DMS 273 (cell line): ENCODE measurements around the gene FSD2.
"Not testable (repeated sequence)": the region's sequence is repeated elsewhere in the genome, so short reads cannot be mapped to it uniquely, and the experiment has no call there.

Experiments used
- DNase-seq: peaks from one replicate; lab custom pipeline; 2025; ENCODE audit not compliant: unreplicated experiment; lab: John Stamatoyannopoulos, UW

FSD2 gene

GRCh38 chr15:82748315-82748714 is 57.6 kb downstream of the FSD2 start:
- DNase-seq = no peak

GRCh38 chr15:82743810-82744209 is 62.1 kb downstream of the FSD2 start:
- no peak for DNase-seq

- DNase-seq = peak; percentile 21
These were observed 63.7 kb downstream of the FSD2 start for GRCh38 chr15:82742134-82742533.

- DNase-seq = no peak
These were observed 66.8 kb downstream of the FSD2 start for GRCh38 chr15:82739086-82739485.

- DNase-seq = no peak
These were observed 67.9 kb downstream of the FSD2 start for GRCh38 chr15:82737975-82738374.

- no peak for DNase-seq
These were observed 74.3 kb downstream of the FSD2 start for GRCh38 chr15:82731527-82731926.

GRCh38 chr15:82730022-82730530 is 75.8 kb downstream of the FSD2 start:
- DNase-seq = no peak

GRCh38 chr15:82726816-82727215 is 79.1 kb downstream of the FSD2 start:
- no peak for DNase-seq

GRCh38 chr15:82715003-82715402 is 90.9 kb downstream of the FSD2 start:
- DNase-seq = no peak

- no peak for DNase-seq
These were observed 91.9 kb downstream of the FSD2 start for GRCh38 chr15:82714016-82714415.

- no peak for DNase-seq
These were observed 93.8 kb downstream of the FSD2 start for GRCh38 chr15:82712036-82712435.

- DNase-seq = no peak
These were observed 94.9 kb downstream of the FSD2 start for GRCh38 chr15:82710926-82711490.

- no peak for DNase-seq
These were observed 95.7 kb downstream of the FSD2 start for GRCh38 chr15:82710208-82710555.

- peak; percentile 90 for DNase-seq
These were observed 96.3 kb downstream of the FSD2 start, which contains the start of gene AP3B2 for GRCh38 chr15:82709421-82710207. Gene AP3B2, minus strand, starts transcription at chr15:82709875. Its CDS starts 169 bp downstream, at chr15:82709706.

- peak; percentile 58 for DNase-seq
These were observed 96.8 kb downstream of the FSD2 start for GRCh38 chr15:82709081-82709420.

GRCh38 chr15:82705856-82706255 is 100.0 kb downstream of the FSD2 start:
- not testable (repeated sequence) for DNase-seq
